Neuron (in vitro differentiated cells): Measurements from ENCODE around the gene ADGRA1.

Source experiments
- H2AFZ ChIP-seq: one replicate; pipeline ENCODE4 v1.6.1; 2013; ENCODE audit warnings: low read depth, mild to moderate bottlenecking, inconsistent platforms, low read length, moderate library complexity
- H3K27me3 ChIP-seq: one replicate; pipeline ENCODE4 v1.6.1; 2013; ENCODE audit warnings: low read length; ENCODE audit not compliant: insufficient read depth
- H3K36me3 ChIP-seq: one replicate; pipeline ENCODE4 v1.6.1; 2013; ENCODE audit warnings: low read length; ENCODE audit not compliant: insufficient read depth
- H3K4me1 ChIP-seq: one replicate; pipeline ENCODE4 v1.6.1; 2013; ENCODE audit warnings: low read length; ENCODE audit not compliant: insufficient read depth
- H3K4me3 ChIP-seq: 2 replicates; pipeline ENCODE4 v1.5.1; 2013; ENCODE audit warnings: mild to moderate bottlenecking, low read length, moderate library complexity
- H3K9me3 ChIP-seq: one replicate; pipeline ENCODE4 v1.6.1; 2013; ENCODE audit warnings: low read length

Gene ADGRA1

GRCh38 chr10:133060022-133060421 lies 27.7 kb upstream of the ADGRA1 start:
- Histone ChIP-seq H3K27me3 (peaks cover 17% of the 10 kb centered on the region), H3K36me3 (no peaks in the 10 kb centered on the region), H2AFZ (no peak overlapping the region), H3K9me3 (peaks cover 2% of the 10 kb centered on the region), H3K4me1 (peaks cover 3% of the 10 kb centered on the region), H3K4me3 (no peak overlapping the region)

GRCh38 chr10:133060466-133060865 lies 27.3 kb upstream of the ADGRA1 start:
- Histone ChIP-seq H2AFZ (no peak overlapping the region), H3K27me3 (peaks cover 17% of the 10 kb centered on the region), H3K4me1 (peaks cover 2% of the 10 kb centered on the region), H3K4me3 (no peak overlapping the region), H3K36me3 (no peaks in the 10 kb centered on the region), H3K9me3 (peaks cover 2% of the 10 kb centered on the region)

GRCh38 chr10:133060881-133061280 lies 26.8 kb upstream of the ADGRA1 start:
- no peak overlapping the region for H2AFZ ChIP-seq
- peaks cover 2% of the 10 kb centered on the region for H3K9me3 ChIP-seq

GRCh38 chr10:133061296-133062038 lies 26.3 kb upstream of the ADGRA1 start:
- peaks cover 17% of the 10 kb centered on the region for H3K27me3 ChIP-seq
- peaks cover 2% of the 10 kb centered on the region for H3K9me3 ChIP-seq
- no peaks in the 10 kb centered on the region for H3K4me1 ChIP-seq
- H3K4me3 ChIP-seq = no peak overlapping the region
- H2AFZ ChIP-seq = no peak overlapping the region
- H3K36me3 ChIP-seq = no peaks in the 10 kb centered on the region

More at GRCh38 chr10:133060881-133061280, 26.8 kb upstream of the ADGRA1 start:
- H3K27me3 ChIP-seq = peaks cover 17% of the 10 kb centered on the region
- no peaks in the 10 kb centered on the region for H3K36me3 ChIP-seq
- H3K4me3 ChIP-seq = no peak overlapping the region
- no peaks in the 10 kb centered on the region for H3K4me1 ChIP-seq

GRCh38 chr10:133062085-133062484 lies 25.6 kb upstream of the ADGRA1 start:
- no peaks in the 10 kb centered on the region for H3K36me3 ChIP-seq
- peaks cover 17% of the 10 kb centered on the region for H3K27me3 ChIP-seq
- peaks cover 2% of the 10 kb centered on the region for H3K9me3 ChIP-seq
- no peak overlapping the region for H2AFZ ChIP-seq
- no peaks in the 10 kb centered on the region for H3K4me1 ChIP-seq
- H3K4me3 ChIP-seq = no peak overlapping the region

- Histone ChIP-seq H3K36me3 (no peaks in the 10 kb centered on the region), H3K4me1 (peaks cover 4% of the 10 kb centered on the region), H3K27me3 (peaks cover 17% of the 10 kb centered on the region), H3K4me3 (no peak overlapping the region), H2AFZ (no peak overlapping the region), H3K9me3 (peaks cover 2% of the 10 kb centered on the region)
Observed at GRCh38 chr10:133062635-133063034, 25.1 kb upstream of the ADGRA1 start.

GRCh38 chr10:133067149-133068105 lies 20.3 kb upstream of the ADGRA1 start:
- H3K36me3 ChIP-seq = no peaks in the 10 kb centered on the region
- peaks cover 10% of the 10 kb centered on the region for H3K4me1 ChIP-seq
- H3K9me3 ChIP-seq = peaks cover 2% of the 10 kb centered on the region
- peaks cover 8% of the 10 kb centered on the region for H3K27me3 ChIP-seq
- H2AFZ ChIP-seq = no peak overlapping the region
- no peak overlapping the region for H3K4me3 ChIP-seq

- H2AFZ ChIP-seq = no peak overlapping the region
- no peaks in the 10 kb centered on the region for H3K36me3 ChIP-seq
- peaks cover 2% of the 10 kb centered on the region for H3K9me3 ChIP-seq
- peaks cover 10% of the 10 kb centered on the region for H3K4me1 ChIP-seq
- no peak overlapping the region for H3K4me3 ChIP-seq
- H3K27me3 ChIP-seq = peaks cover 8% of the 10 kb centered on the region
Observed at GRCh38 chr10:133068111-133069032, 19.4 kb upstream of the ADGRA1 start.

GRCh38 chr10:133069033-133069525 lies 18.6 kb upstream of the ADGRA1 start:
- Histone ChIP-seq H2AFZ (no peak overlapping the region), H3K36me3 (no peaks in the 10 kb centered on the region), H3K4me1 (peaks cover 10% of the 10 kb centered on the region), H3K4me3 (no peak overlapping the region), H3K27me3 (peaks cover 8% of the 10 kb centered on the region), H3K9me3 (peaks cover 2% of the 10 kb centered on the region)

GRCh38 chr10:133070405-133070804 lies 17.3 kb upstream of the ADGRA1 start:
- H3K9me3 ChIP-seq = peaks cover 3% of the 10 kb centered on the region
- H3K27me3 ChIP-seq = peaks cover 8% of the 10 kb centered on the region
- H3K4me1 ChIP-seq = peaks cover 10% of the 10 kb centered on the region
- no peak overlapping the region for H2AFZ ChIP-seq
- no peaks in the 10 kb centered on the region for H3K36me3 ChIP-seq
- no peak overlapping the region for H3K4me3 ChIP-seq

GRCh38 chr10:133070810-133071209 lies 16.9 kb upstream of the ADGRA1 start:
- Histone ChIP-seq H3K36me3 (no peaks in the 10 kb centered on the region), H3K4me3 (no peak overlapping the region), H3K4me1 (peaks cover 10% of the 10 kb centered on the region), H3K9me3 (peaks cover 3% of the 10 kb centered on the region), H3K27me3 (peaks cover 8% of the 10 kb centered on the region), H2AFZ (no peak overlapping the region)

GRCh38 chr10:133071733-133072132 lies 16.0 kb upstream of the ADGRA1 start:
- Histone ChIP-seq H3K36me3 (no peaks in the 10 kb centered on the region), H2AFZ (no peak overlapping the region), H3K27me3 (peaks cover 8% of the 10 kb centered on the region), H3K4me3 (no peak overlapping the region), H3K4me1 (peaks cover 10% of the 10 kb centered on the region), H3K9me3 (peaks cover 3% of the 10 kb centered on the region)
